HG03196 (cell line): ENCODE measurements around the gene MCM3.

Experiments
- ATAC-seq: cut with Tn5 transposase; IDR thresholded peaks from one replicate; pipeline ENCODE4 v1.9.1; 2021; ENCODE audit not compliant: unreplicated experiment

The MCM3 gene

GRCh38 chr6:52284460-52285176 lies at the start of gene MCM3:
Gene MCM3, minus strand, starts transcription at chr6:52284742. Its CDS starts 68 bp downstream, at chr6:52284674.
- peak; percentile 98 for ATAC-seq

- ATAC-seq = peak; percentile 69
Measured at GRCh38 chr6:52333840-52334200, 49.3 kb upstream of the MCM3 start.

- ATAC-seq = no peak
Measured at GRCh38 chr6:52331793-52332457, 47.4 kb upstream of the MCM3 start.

GRCh38 chr6:52330470-52330869 lies 45.9 kb upstream of the MCM3 start:
- no peak for ATAC-seq

- ATAC-seq = no peak
Measured at GRCh38 chr6:52328729-52329128, 44.2 kb upstream of the MCM3 start.

GRCh38 chr6:52328303-52328662 lies 43.7 kb upstream of the MCM3 start:
- ATAC-seq = no peak

GRCh38 chr6:52326540-52327364 lies 42.2 kb upstream of the MCM3 start:
- ATAC-seq = no peak

GRCh38 chr6:52325695-52326471 lies 41.3 kb upstream of the MCM3 start:
- no peak for ATAC-seq

GRCh38 chr6:52324189-52324588 lies 39.6 kb upstream of the MCM3 start:
- no peak for ATAC-seq

GRCh38 chr6:52317841-52318581 lies 33.5 kb upstream of the MCM3 start:
- ATAC-seq = peak; percentile 95

GRCh38 chr6:52317211-52317610 lies 32.7 kb upstream of the MCM3 start:
- no peak for ATAC-seq

- ATAC-seq = no peak
Measured at GRCh38 chr6:52314752-52315151, 30.2 kb upstream of the MCM3 start.

- ATAC-seq = no peak
Measured at GRCh38 chr6:52312461-52312860, 27.9 kb upstream of the MCM3 start.

- ATAC-seq = no peak
Measured at GRCh38 chr6:52310932-52311331, 26.4 kb upstream of the MCM3 start.

- no peak for ATAC-seq
Measured at GRCh38 chr6:52307900-52308372, 23.4 kb upstream of the MCM3 start.

- no peak for ATAC-seq
Measured at GRCh38 chr6:52306972-52307870, 22.7 kb upstream of the MCM3 start.

- peak; percentile 62 for ATAC-seq
Measured at GRCh38 chr6:52305948-52306767, 21.6 kb upstream of the MCM3 start.

GRCh38 chr6:52305411-52305810 lies 20.9 kb upstream of the MCM3 start:
- ATAC-seq = peak; percentile 10
